SK-N-SH treated with all-trans-retinoic acid at 6 μM for 48 hours (cell line): ENCODE data around the gene PPP1R14D.

Experiments
- ATAC-seq: fragments of 200-7000 bp; cut with Tn5 transposase; 3 replicates; pipeline ENCODE4 v1.9.1; 2020; ENCODE audit warnings: mild to moderate bottlenecking, moderate library complexity
- ARNTL ChIP-seq: fragments of 450-650 bp; formaldehyde crosslinking; IDR thresholded peaks from 2 replicates; pipeline ENCODE4 v1.5.0; 2020; ENCODE audit warnings: low read depth, mild to moderate bottlenecking, moderate library complexity, borderline replicate concordance
- CREB5 ChIP-seq: fragments of 250-450 bp; sonication (Bioruptor Pico); IDR thresholded peaks from 2 replicates; pipeline ENCODE4 v1.5.1; 2020; ENCODE audit warnings: low read depth, mild to moderate bottlenecking, moderate library complexity
- CSRNP3 ChIP-seq: fragments of 250-450 bp; sonication (Bioruptor Pico); IDR thresholded peaks from 2 replicates; pipeline ENCODE4 v1.5.1; 2021; ENCODE audit warnings: mild to moderate bottlenecking, moderate library complexity
- ESRRG ChIP-seq: fragments of 250-450 bp; sonication (Bioruptor Pico); IDR thresholded peaks from 2 replicates; pipeline ENCODE4 v1.6.1; 2021; ENCODE audit warnings: mild to moderate bottlenecking
- GLIS3 ChIP-seq: fragments of 250-450 bp; sonication (Bioruptor Pico); IDR thresholded peaks from 2 replicates; pipeline ENCODE4 v1.5.0; 2020; ENCODE audit warnings: mild to moderate bottlenecking, moderate library complexity
- ISL1 ChIP-seq: fragments of 250-450 bp; sonication (Bioruptor Pico); IDR thresholded peaks from 2 replicates; pipeline ENCODE4 v2.1.2; 2022; ENCODE audit warnings: mild to moderate bottlenecking, moderate library complexity
- POU6F1 ChIP-seq: fragments of 250-450 bp; sonication (Bioruptor Pico); IDR thresholded peaks from 2 replicates; pipeline ENCODE4 v1.8.0; 2021; ENCODE audit warnings: low read depth, mild to moderate bottlenecking, moderate library complexity, borderline replicate concordance
- PPARA ChIP-seq: fragments of 250-450 bp; sonication (Bioruptor Pico); IDR thresholded peaks from 2 replicates; pipeline ENCODE4 v1.5.0; 2020; ENCODE audit warnings: mild to moderate bottlenecking, borderline replicate concordance
- RARB ChIP-seq: fragments of 250-450 bp; sonication (Bioruptor Pico); IDR thresholded peaks from 2 replicates; pipeline ENCODE4 v1.8.0; 2021; ENCODE audit warnings: mild to moderate bottlenecking, moderate library complexity
- SNAI2 ChIP-seq: fragments of 250-450 bp; sonication (Bioruptor Pico); IDR thresholded peaks from 2 replicates; pipeline ENCODE4 v1.5.0; 2020; ENCODE audit warnings: mild to moderate bottlenecking, moderate library complexity
- TCF4 ChIP-seq: fragments of 250-450 bp; sonication (Bioruptor Pico); IDR thresholded peaks from 2 replicates; pipeline ENCODE4 v1.8.0; 2021; ENCODE audit warnings: mild to moderate bottlenecking, moderate library complexity, borderline replicate concordance
- ZC3H10 ChIP-seq: fragments of 250-450 bp; sonication (Bioruptor Pico); IDR thresholded peaks from 2 replicates; pipeline ENCODE4 v1.5.1; 2021; ENCODE audit warnings: mild to moderate bottlenecking, moderate library complexity
- ZFP3 ChIP-seq: fragments of 250-450 bp; sonication (Bioruptor Pico); IDR thresholded peaks from 2 replicates; pipeline ENCODE4 v1.5.0; 2020; ENCODE audit warnings: mild to moderate bottlenecking, moderate library complexity
- ZFP30 ChIP-seq: fragments of 450-650 bp; formaldehyde crosslinking; IDR thresholded peaks from 2 replicates; pipeline ENCODE4 v1.5.0; 2022; ENCODE audit warnings: mild to moderate bottlenecking, moderate library complexity
- ZNF565 ChIP-seq: fragments of 450-650 bp; formaldehyde crosslinking; conservative IDR thresholded peaks from 2 replicates; pipeline ENCODE4 v1.5.0; 2020; ENCODE audit warnings: low read depth, mild to moderate bottlenecking, moderate library complexity
- ZNF70 ChIP-seq: fragments of 450-650 bp; formaldehyde crosslinking; IDR thresholded peaks from 2 replicates; pipeline ENCODE4 v1.5.0; 2020; ENCODE audit warnings: mild to moderate bottlenecking, moderate library complexity
- ZNF8 ChIP-seq: fragments of 450-650 bp; formaldehyde crosslinking; IDR thresholded peaks from 2 replicates; pipeline ENCODE4 v1.5.0; 2020; ENCODE audit warnings: mild to moderate bottlenecking, moderate library complexity
- TF ChIP-seq, protein P1 (sequence below): fragments of 250-450 bp; sonication (Bioruptor Pico); IDR thresholded peaks from 2 replicates; pipeline ENCODE4 v1.5.0; 2020; ENCODE audit warnings: mild to moderate bottlenecking, moderate library complexity
- TF ChIP-seq, protein P2 (sequence below): fragments of 250-450 bp; sonication (Bioruptor Pico); IDR thresholded peaks from 2 replicates; pipeline ENCODE4 v1.8.0; 2020; ENCODE audit warnings: mild to moderate bottlenecking, moderate library complexity, borderline replicate concordance

Gene PPP1R14D

DNA sequence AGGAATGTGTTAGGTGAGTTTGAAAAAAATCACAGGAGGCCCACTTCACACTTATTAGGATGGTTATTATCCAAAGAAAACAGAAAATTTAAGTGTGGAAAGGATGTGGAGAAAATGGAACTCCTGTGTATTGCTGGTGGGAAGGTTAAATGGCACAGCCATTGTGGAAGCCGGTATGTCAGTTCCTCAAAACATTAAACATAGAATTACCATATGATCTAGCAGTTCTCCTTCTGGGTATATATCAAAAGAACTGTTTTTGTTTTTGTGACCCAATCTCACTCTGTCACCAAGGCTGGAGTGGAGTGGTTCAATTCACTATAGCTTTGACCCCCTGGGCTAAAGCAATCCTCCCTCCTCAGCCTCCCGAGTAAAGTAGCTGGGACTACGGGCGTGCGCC is 32.0 kb downstream of the PPP1R14D start:
- no peak for ATAC-seq
- TF ChIP-seq CREB5 (no peak), CSRNP3 (CRISPR knock-in tag) (no peak), ESRRG (CRISPR knock-in tag) (no peak), POU6F1 (CRISPR knock-in tag) (no peak), TCF4 (no peak), ZFP3 (CRISPR knock-in tag) (no peak)
- TF ChIP-seq, protein P1, sequence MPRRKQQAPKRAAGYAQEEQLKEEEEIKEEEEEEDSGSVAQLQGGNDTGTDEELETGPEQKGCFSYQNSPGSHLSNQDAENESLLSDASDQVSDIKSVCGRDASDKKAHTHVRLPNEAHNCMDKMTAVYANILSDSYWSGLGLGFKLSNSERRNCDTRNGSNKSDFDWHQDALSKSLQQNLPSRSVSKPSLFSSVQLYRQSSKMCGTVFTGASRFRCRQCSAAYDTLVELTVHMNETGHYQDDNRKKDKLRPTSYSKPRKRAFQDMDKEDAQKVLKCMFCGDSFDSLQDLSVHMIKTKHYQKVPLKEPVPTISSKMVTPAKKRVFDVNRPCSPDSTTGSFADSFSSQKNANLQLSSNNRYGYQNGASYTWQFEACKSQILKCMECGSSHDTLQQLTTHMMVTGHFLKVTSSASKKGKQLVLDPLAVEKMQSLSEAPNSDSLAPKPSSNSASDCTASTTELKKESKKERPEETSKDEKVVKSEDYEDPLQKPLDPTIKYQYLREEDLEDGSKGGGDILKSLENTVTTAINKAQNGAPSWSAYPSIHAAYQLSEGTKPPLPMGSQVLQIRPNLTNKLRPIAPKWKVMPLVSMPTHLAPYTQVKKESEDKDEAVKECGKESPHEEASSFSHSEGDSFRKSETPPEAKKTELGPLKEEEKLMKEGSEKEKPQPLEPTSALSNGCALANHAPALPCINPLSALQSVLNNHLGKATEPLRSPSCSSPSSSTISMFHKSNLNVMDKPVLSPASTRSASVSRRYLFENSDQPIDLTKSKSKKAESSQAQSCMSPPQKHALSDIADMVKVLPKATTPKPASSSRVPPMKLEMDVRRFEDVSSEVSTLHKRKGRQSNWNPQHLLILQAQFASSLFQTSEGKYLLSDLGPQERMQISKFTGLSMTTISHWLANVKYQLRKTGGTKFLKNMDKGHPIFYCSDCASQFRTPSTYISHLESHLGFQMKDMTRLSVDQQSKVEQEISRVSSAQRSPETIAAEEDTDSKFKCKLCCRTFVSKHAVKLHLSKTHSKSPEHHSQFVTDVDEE (CRISPR knock-in tag), result no peak

GRCh38 chr15:40796041-40796440 is 32.5 kb downstream of the PPP1R14D start:
- ATAC-seq, result no peak
- TF ChIP-seq, protein P1 (CRISPR knock-in tag), result no peak
- TF ChIP-seq ZNF70 (CRISPR knock-in tag) (no peak), PPARA (CRISPR knock-in tag) (no peak), TCF4 (no peak), CSRNP3 (CRISPR knock-in tag) (no peak), ZC3H10 (no peak)
- TF ChIP-seq, protein P2, sequence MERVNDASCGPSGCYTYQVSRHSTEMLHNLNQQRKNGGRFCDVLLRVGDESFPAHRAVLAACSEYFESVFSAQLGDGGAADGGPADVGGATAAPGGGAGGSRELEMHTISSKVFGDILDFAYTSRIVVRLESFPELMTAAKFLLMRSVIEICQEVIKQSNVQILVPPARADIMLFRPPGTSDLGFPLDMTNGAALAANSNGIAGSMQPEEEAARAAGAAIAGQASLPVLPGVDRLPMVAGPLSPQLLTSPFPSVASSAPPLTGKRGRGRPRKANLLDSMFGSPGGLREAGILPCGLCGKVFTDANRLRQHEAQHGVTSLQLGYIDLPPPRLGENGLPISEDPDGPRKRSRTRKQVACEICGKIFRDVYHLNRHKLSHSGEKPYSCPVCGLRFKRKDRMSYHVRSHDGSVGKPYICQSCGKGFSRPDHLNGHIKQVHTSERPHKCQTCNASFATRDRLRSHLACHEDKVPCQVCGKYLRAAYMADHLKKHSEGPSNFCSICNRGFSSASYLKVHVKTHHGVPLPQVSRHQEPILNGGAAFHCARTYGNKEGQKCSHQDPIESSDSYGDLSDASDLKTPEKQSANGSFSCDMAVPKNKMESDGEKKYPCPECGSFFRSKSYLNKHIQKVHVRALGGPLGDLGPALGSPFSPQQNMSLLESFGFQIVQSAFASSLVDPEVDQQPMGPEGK (CRISPR knock-in tag), result no peak
- TF ChIP-seq, all 23 proteins: peak for 0

DNA sequence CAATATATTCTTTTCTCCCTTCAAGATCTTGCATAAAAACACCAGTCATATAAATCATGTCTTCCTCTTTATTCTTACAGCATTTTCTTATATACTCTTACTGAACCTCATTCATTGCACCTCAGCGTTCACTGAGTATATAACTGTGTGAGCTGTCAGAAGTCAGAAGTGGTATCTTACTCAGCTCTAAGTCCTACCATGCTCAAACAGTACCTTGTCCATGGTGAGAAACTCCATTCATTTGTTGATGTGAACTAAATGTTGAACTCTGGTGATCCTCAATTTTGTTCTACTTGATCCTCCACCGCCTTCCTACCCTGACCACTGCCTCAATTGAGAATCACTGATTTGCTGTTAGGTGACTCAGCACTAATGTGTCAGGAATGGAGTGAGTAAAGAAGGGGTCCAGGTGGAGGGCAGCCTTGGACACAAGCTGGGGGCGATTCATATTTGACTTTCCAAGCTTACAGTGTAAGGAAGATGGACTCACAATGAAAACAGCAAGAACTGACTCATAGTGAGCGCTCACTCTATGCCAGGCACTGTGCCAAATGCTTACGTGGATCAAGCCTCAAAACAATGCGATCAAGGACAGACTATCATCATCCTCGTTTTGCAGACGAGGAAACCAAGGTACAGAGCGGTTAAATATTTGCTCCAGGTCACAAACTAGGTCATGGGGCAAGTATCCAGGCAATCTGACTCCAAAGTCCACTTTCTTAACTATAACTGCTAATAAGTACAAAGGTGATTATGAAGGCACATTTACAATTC is 35.1 kb downstream of the PPP1R14D start:
- ATAC-seq, result peak; percentile 92
- TF ChIP-seq ISL1 (CRISPR knock-in tag) (no peak), ARNTL (CRISPR knock-in tag) (no peak), TCF4 (no peak), ZFP30 (CRISPR knock-in tag) (no peak), ZNF565 (CRISPR knock-in tag) (no peak), GLIS3 (CRISPR knock-in tag) (no peak), PPARA (CRISPR knock-in tag) (no peak), ZNF8 (CRISPR knock-in tag) (no peak), RARB (CRISPR knock-in tag) (no peak), ZFP3 (CRISPR knock-in tag) (no peak), ZC3H10 (no peak), SNAI2 (CRISPR knock-in tag) (no peak)
- TF ChIP-seq, protein P2 (CRISPR knock-in tag), result no peak
